ENCODE results near the gene COPE.
A peak's percentile ranks its signal among the peaks of the same experiment; 100 is the strongest.

COPE gene

GRCh38 chr19:18919086-18919899 is at the start of gene COPE, which contains the start of gene DDX49:
Gene COPE (minus strand): TSS chr19:18919387. CDS start chr19:18919348, 39 bp downstream.
Gene DDX49 (plus strand): TSS chr19:18919715. CDS start chr19:18919742, 27 bp downstream.
- no peak for TF ChIP-seq CTCF (IDR thresholded peaks at IDR 0.05; ENCODE audit: insufficient read depth, missing control alignments)
- peak; percentile 76 for FAIRE-seq
- DNase-seq (ENCODE audit: insufficient read length, low spot score) = peak; percentile 98

GRCh38 chr19:18967358-18968146 is 48.4 kb upstream of the COPE start:
- no peak for TF ChIP-seq CTCF (IDR thresholded peaks at IDR 0.05; ENCODE audit: insufficient read depth, missing control alignments)
- DNase-seq (ENCODE audit: insufficient read length, low spot score) (no peak), FAIRE-seq (no peak)

GRCh38 chr19:18966307-18966706 is 47.1 kb upstream of the COPE start:
- no peak for DNase-seq (ENCODE audit: insufficient read length, low spot score)
- TF ChIP-seq CTCF (IDR thresholded peaks at IDR 0.05; ENCODE audit: insufficient read depth, missing control alignments) = no peak
- FAIRE-seq = no peak

DNA sequence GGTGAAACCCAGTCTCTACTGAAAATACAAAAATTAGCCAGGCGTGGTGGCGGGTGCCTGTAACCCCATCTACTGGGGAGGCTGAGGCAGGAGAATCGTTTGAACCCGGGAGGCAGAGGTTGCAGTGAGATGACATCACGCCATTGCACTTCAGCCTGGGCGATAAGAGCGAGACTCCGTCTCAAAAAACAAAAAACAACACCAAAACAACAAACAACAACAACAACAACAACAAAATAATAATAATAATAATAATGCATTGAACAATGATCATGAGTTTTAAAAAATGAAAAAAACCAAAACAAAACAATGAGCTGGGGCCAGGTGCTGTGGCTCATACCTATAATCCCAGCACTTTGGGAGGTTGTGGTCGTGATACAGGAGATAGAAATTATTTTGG is 44.9 kb upstream of the COPE start:
- FAIRE-seq (no peak), DNase-seq (ENCODE audit: insufficient read length, low spot score) (no peak)
- TF ChIP-seq CTCF (IDR thresholded peaks at IDR 0.05; ENCODE audit: insufficient read depth, missing control alignments) = no peak

DNA sequence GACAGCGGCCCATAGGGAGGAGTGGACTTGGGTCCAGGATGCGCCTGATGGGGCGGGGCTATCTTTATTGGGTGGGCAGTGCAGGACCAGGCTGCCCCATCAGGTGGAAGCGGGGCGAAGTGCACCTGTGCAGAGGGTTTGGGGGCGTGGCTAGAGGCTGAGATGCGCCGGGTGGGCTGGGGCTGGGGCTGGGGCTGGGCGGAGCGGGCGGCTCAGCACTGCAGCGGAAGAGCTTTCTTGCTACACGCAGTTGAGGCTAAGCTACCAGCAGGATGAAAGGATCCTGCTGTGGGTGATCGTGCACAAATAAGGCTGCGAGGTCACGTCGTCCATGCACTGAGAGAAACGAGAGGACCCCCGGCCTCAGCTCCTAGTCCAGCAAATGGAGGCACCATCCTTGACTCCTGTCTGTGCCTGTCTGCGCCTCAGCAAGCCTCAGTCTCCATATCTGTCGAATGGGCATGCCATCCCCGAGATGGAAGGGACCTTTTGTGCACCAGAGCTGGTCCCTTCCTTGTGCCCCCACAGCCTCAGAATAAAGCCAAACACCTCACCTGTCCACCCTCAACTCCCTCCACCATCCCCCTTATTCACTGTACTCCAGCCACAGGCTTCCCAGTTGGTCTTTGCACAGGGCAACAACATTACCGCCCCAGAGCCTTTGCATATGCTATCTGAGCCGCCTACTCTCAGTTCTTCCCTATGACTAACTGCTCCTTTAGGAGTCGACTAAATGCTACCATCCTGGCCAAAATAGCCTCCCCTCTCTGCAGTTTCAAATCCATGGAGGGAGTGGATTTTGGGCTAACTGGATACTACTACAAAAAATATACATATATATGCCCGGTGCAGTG is 42.8 kb upstream of the COPE start:
- no peak for FAIRE-seq
- TF ChIP-seq CTCF (IDR thresholded peaks at IDR 0.05; ENCODE audit: insufficient read depth, missing control alignments) = no peak
- no peak for DNase-seq (ENCODE audit: insufficient read length, low spot score)

DNA sequence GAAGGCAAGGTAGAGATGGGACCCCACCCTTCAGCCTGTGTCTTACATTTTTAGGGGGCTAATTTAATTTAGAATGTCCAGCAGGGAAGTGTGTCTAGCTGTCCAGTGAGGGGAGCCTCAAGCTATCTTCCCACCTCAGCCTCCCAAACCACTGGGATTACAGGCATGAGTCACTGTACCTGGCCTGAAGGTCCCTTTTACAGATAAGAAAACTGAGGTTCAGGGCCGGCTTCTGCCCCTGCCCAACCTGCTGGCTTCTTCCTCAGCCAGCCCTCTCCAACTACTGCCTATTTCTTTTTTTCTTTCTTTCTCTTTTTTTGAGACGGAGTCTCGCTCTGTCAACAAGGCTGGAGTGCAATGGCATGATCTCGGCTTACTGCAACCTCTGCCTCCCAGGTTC is 41.2 kb upstream of the COPE start:
- DNase-seq (ENCODE audit: insufficient read length, low spot score) (no peak), FAIRE-seq (no peak)
- no peak for TF ChIP-seq CTCF (IDR thresholded peaks at IDR 0.05; ENCODE audit: insufficient read depth, missing control alignments)
